OCI-LY1 (cell line): Measurements from ENCODE around the gene PLEKHG3.

Experiments
- H2AFZ ChIP-seq: fragments of 200-600 bp; sonication (generic), shearing (Covaris generic); 2 replicates; pipeline ENCODE4 v1.6.0; 2014; ENCODE audit warnings: antibody characterized with exemption, mild to moderate bottlenecking, low read length
- H3F3A ChIP-seq: fragments of 200-600 bp; sonication (generic), shearing (Covaris generic); 2 replicates; pipeline ENCODE4 v1.6.0; 2014; ENCODE audit warnings: mild to moderate bottlenecking, antibody characterized with exemption, low read length, moderate library complexity; ENCODE audit not compliant: insufficient read depth
- H3K27ac ChIP-seq: fragments of 200-600 bp; sonication (generic); 2 replicates; pipeline ENCODE4 v1.5.1; 2014; ENCODE audit warnings: low read length, mixed run types, mild to moderate bottlenecking, low read depth; ENCODE audit not compliant: poor library complexity, severe bottlenecking
- H3K27me3 ChIP-seq: fragments of 200-600 bp; sonication (generic); 2 replicates; pipeline ENCODE4 v1.6.0; 2014; ENCODE audit warnings: antibody characterized with exemption, mild to moderate bottlenecking, low read length, moderate library complexity; ENCODE audit not compliant: insufficient read depth
- H3K36me3 ChIP-seq: fragments of 200-600 bp; sonication (generic); 2 replicates; pipeline ENCODE4 v1.6.1; 2014; ENCODE audit warnings: mild to moderate bottlenecking, antibody characterized with exemption, low read length, moderate library complexity, mixed read lengths; ENCODE audit not compliant: insufficient read depth
- H3K4me1 ChIP-seq: fragments of 200-600 bp; sonication (generic); 2 replicates; pipeline ENCODE4 v1.5.1; 2014; ENCODE audit warnings: mild to moderate bottlenecking, low read length, moderate library complexity; ENCODE audit not compliant: insufficient read depth, severe bottlenecking
- H3K4me2 ChIP-seq: fragments of 200-600 bp; sonication (generic), shearing (Covaris generic); 2 replicates; pipeline ENCODE4 v1.6.1; 2014; ENCODE audit warnings: low read length
- H3K4me3 ChIP-seq: fragments of 200-600 bp; sonication (generic); 2 replicates; pipeline ENCODE4 v1.5.1; 2014; ENCODE audit warnings: low read length, low read depth, mild to moderate bottlenecking, mixed read lengths; ENCODE audit not compliant: poor library complexity, severe bottlenecking
- H3K79me2 ChIP-seq: fragments of 200-600 bp; shearing (Covaris generic); 2 replicates; pipeline ENCODE4 v1.6.1; 2016; ENCODE audit warnings: mixed run types, low read length, mixed read lengths; ENCODE audit not compliant: insufficient read depth
- H3K9ac ChIP-seq: fragments of 200-600 bp; sonication (generic), shearing (Covaris generic); 2 replicates; pipeline ENCODE4 v1.6.1; 2014; ENCODE audit warnings: mild to moderate bottlenecking, low read length, mixed read lengths
- H3K9me2 ChIP-seq: fragments of 200-600 bp; sonication (generic), shearing (Covaris generic); 2 replicates; pipeline ENCODE4 v1.6.1; 2014; ENCODE audit warnings: low read depth, mild to moderate bottlenecking, low read length, mixed read lengths
- H3K9me3 ChIP-seq: fragments of 200-600 bp; shearing (Covaris generic); 2 replicates; pipeline ENCODE4 v1.6.1; 2014; ENCODE audit warnings: low read length, mixed read lengths
- H4K20me1 ChIP-seq: fragments of 200-600 bp; sonication (generic), shearing (Covaris generic); 2 replicates; pipeline ENCODE4 v1.6.0; 2016; ENCODE audit warnings: mild to moderate bottlenecking, low read length; ENCODE audit not compliant: insufficient read depth
- CTCF ChIP-seq: fragments of 200-600 bp; sonication (generic), shearing (Covaris generic); IDR thresholded peaks from 2 replicates; pipeline ENCODE4 v1.5.1; 2017; ENCODE audit warnings: mild to moderate bottlenecking, antibody characterized with exemption, low read length, moderate library complexity, mixed read lengths
- EZH2 ChIP-seq: fragments of 200-600 bp; sonication (generic), shearing (Covaris generic); IDR thresholded peaks from 2 replicates; pipeline ENCODE4 v1.8.0; 2017; ENCODE audit warnings: borderline replicate concordance, mixed run types, mild to moderate bottlenecking, antibody characterized with exemption, low read length, moderate library complexity, mixed read lengths

PLEKHG3 gene

DNA sequence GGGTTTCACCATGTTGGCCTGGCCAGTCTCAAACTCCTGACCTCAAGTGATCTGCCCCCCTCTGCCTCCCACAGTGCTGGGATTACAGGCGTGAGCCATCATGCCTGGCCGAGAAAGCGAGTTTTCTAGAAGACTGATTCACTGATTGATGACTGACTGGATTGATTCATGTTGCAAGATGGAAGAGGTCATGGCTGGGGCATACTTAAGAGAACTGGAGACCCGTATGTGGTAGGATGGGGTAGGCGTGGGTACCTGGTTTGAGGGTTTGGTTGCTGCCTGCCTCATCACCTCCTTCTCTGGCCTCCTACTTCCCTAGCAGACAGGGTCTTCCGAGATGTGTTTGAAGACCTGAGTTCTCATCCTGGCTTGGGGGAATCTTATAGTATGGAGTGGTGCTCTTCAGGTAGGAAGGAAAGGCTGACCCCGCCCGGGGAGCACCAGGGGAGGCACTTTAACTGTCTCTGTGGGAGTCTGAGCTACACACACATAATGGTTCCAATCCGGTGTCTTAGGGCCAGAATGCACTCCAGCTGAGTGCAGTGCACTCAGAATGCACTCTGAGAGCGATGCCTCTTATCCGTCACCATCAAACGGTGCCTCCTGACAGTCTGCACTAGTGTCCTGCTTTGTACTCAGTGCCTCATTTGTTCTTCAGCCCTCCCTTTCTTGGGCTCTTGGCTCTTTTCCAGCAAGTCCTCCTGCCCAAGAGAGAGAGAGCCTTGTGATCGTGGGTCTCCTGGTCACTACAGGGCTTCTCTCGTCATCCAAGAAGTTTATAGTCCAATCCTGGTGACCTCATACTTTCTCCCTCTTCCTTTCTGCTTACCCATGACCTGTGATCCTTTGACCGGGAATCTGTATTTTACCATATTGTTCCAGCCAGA, 19.7 kb downstream of the PLEKHG3 start:
- H3K4me2 ChIP-seq = no peak overlapping the region
- no peaks in the 10 kb centered on the region for H3K4me1 ChIP-seq
- H2AFZ ChIP-seq = no peak overlapping the region
- H3K79me2 ChIP-seq = no peaks in the 10 kb centered on the region
- no peak overlapping the region for H3K9ac ChIP-seq
- H3K9me3 ChIP-seq = no peaks in the 10 kb centered on the region
- no peaks in the 10 kb centered on the region for H3F3A ChIP-seq
- no peaks in the 10 kb centered on the region for H3K36me3 ChIP-seq
- H3K9me2 ChIP-seq = no peaks in the 10 kb centered on the region
- TF ChIP-seq EZH2 = no peak
- no peak for TF ChIP-seq CTCF
- H4K20me1 ChIP-seq = no peaks in the 10 kb centered on the region
- H3K27ac ChIP-seq = no peak overlapping the region
- no peaks in the 10 kb centered on the region; the same call in 1 of the 2 replicates for H3K27me3 ChIP-seq
- H3K4me3 ChIP-seq = no peak overlapping the region

GRCh38 chr14:64724578-64724930, 20.3 kb downstream of the PLEKHG3 start:
- H3K9me2 ChIP-seq = no peaks in the 10 kb centered on the region
- H4K20me1 ChIP-seq = no peaks in the 10 kb centered on the region
- no peak overlapping the region for H3K4me2 ChIP-seq
- H3K4me1 ChIP-seq = no peaks in the 10 kb centered on the region
- no peaks in the 10 kb centered on the region; the same call in 1 of the 2 replicates for H3K27me3 ChIP-seq
- no peak overlapping the region for H3K27ac ChIP-seq
- H3K9me3 ChIP-seq = no peaks in the 10 kb centered on the region
- H2AFZ ChIP-seq = no peak overlapping the region
- H3K9ac ChIP-seq = no peak overlapping the region
- H3K4me3 ChIP-seq = no peak overlapping the region
- TF ChIP-seq EZH2 = no peak
- TF ChIP-seq CTCF = no peak
- H3K79me2 ChIP-seq = no peaks in the 10 kb centered on the region
- no peaks in the 10 kb centered on the region for H3F3A ChIP-seq
- H3K36me3 ChIP-seq = no peaks in the 10 kb centered on the region

DNA sequence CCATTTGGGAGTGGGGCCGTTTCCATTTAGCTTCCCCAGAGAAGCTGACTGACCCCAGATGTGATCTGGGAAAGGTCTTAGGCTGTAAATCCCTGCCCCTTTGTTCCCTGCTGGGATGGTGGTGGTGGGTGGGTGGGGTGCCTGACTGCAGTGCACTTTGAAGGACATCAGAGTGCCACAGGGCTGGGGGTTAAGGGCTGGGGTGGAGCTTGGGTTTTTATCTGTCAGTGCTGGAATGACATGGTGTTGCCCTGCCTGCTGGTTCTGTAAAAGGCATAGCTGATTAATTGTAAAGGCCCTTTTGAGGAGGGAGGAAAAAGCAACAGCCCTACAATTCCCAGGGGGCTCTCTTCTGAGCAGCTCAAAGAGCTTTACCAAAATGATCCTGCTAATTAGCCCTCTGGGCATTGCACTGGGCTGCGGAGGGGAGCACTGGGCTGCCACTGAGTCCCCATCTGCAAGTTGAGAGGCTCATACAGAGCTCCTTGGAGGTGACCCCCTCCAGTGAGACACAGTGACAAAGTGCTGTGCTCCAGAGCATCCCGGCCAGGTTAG, 21.1 kb downstream of the PLEKHG3 start:
- H3K9me2 ChIP-seq = no peaks in the 10 kb centered on the region
- no peaks in the 10 kb centered on the region for H3K9me3 ChIP-seq
- H3K79me2 ChIP-seq = no peaks in the 10 kb centered on the region
- no peaks in the 10 kb centered on the region; the same call in 1 of the 2 replicates for H3K27me3 ChIP-seq
- no peak overlapping the region for H3K27ac ChIP-seq
- H3K4me2 ChIP-seq = no peak overlapping the region
- no peaks in the 10 kb centered on the region for H3K4me1 ChIP-seq
- TF ChIP-seq EZH2 = no peak
- H3K36me3 ChIP-seq = no peaks in the 10 kb centered on the region
- H3K9ac ChIP-seq = no peak overlapping the region
- no peaks in the 10 kb centered on the region for H3F3A ChIP-seq
- H2AFZ ChIP-seq = no peak overlapping the region
- no peaks in the 10 kb centered on the region for H4K20me1 ChIP-seq
- H3K4me3 ChIP-seq = no peak overlapping the region
